ENCODE data around the gene PTGDR2.

PTGDR2 gene

GRCh38 chr11:60874421-60875365 is 18.9 kb upstream of the PTGDR2 start:
- DNase-seq (ENCODE audit: low read depth) = no peak

DNA sequence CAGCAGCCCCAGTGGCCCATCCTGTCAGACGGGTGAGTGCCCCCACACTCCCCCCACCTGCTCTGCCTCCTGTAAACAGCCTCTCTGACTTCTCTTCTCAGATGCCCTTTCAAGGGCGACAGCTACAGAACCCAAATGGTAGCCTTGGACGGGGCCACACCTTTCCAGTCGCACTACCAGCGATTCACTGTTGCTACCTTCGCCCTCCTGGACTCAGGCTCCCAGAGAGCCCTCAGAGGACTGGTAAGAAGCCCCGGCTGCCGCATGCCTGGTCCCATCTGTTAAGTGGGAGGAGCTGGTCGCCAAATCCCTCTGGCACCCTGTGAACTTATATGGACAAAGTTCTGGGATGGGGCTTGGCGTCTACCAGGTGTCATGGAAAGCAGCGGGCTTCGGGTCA is 17.8 kb upstream of the PTGDR2 start:
- no peak for DNase-seq (ENCODE audit: low read depth)

- DNase-seq (ENCODE audit: low read depth) = no peak
Measured at GRCh38 chr11:60872961-60873524, 17.3 kb upstream of the PTGDR2 start.

GRCh38 chr11:60872124-60872960 is 16.6 kb upstream of the PTGDR2 start:
- no peak for DNase-seq (ENCODE audit: low read depth)

DNA sequence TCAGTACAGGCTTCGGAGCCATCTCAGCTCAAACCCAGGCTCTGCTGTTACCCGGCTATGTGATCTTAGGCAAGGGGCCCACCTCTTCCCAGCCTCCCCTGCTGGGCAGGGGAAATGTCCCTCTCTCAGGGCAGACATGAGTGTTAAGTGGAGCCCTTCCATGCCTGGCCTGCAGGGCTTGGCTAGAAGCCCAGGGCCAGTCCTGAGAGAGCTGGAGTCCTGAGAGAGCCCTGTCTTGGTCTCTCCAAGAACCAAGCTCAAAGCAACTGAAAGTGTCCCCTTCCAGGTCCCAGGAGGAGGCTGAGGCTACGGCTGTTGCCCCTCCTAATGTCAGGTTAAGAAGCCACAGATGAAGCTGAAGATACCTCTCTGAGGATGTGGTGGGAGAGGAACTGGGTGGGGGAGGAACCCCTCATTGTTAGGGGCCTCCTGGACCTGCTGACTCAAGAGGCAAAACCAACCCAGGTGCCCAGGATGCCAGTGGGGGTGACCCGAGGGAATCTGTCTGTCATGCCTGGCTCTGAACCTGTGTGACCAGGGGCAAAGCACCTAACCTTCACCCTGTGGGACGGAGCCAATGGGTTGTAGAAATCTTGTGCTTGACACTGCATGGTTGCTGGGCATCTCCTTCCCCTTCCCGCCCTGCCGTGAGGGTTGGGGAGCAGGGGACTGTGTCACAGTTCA is 15.8 kb upstream of the PTGDR2 start:
- no peak for DNase-seq (ENCODE audit: low read depth)

DNA sequence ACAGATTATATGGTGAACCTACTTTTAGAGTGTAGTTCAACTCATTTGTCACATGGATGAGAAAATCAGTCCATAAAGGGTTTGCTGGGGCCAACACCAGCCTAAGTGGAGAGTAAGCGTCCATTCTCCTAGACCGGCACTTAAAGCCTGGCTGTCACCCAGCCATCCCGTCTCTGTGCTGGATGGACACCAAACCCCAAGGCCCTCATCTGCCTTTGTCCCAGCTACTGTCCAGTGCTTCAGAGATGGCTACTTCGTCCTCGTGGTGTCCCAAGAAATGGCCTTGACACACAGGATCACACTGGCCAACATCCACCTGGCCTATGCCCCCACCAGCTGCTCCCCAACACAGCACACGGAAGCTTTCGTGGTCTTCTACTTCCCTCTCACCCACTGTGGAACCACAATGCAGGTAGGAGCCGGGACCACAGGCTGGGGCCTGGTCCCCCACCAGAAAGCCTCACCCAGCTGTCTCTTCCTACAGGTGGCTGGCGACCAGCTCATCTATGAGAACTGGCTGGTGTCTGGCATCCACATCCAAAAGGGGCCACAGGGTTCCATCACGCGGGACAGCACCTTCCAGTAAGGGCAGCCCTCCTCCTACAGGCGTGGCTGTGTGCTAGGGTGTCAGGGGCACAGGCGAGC is 15.1 kb upstream of the PTGDR2 start:
- DNase-seq (ENCODE audit: low read depth) = no peak

DNA sequence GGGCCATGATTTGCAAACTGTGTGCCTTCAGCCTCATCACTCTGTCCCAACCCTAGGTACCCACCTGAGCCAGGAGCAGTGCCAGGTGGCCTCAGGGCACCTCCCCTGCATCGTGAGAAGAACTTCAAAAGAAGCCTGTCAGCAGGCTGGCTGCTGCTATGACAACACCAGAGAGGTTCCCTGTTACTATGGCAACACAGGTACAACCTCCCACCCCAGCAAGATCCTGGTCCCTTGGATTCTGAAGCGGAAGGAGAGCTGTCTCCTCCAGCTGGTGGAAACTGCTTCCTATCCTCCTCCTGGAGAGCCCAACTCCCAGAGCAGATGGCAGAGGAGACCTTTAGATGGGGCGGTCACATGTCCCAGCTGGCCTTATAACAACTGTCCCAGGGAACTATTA is 14.5 kb upstream of the PTGDR2 start:
- DNase-seq (ENCODE audit: low read depth) = no peak

DNA sequence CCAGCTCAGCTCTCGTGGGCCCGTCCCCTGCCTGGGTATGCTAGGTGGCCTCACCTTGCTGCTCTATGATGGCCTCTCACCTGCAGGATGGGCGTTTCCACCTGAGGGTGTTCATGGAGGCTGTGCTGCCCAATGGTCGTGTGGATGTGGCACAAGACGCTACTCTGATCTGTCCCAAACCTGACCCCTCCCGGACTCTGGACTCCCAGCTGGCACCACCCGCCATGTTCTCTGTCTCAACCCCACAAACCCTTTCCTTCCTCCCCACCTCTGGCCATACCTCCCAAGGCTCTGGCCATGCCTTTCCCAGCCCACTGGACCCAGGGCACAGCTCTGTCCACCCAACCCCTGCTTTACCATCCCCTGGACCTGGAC is 13.7 kb upstream of the PTGDR2 start:
- DNase-seq (ENCODE audit: low read depth) = no peak

GRCh38 chr11:60868682-60869450 is 13.1 kb upstream of the PTGDR2 start:
- no peak for DNase-seq (ENCODE audit: low read depth)

- DNase-seq (ENCODE audit: low read depth) = no peak
Measured at GRCh38 chr11:60867871-60868681, 12.3 kb upstream of the PTGDR2 start.

DNA sequence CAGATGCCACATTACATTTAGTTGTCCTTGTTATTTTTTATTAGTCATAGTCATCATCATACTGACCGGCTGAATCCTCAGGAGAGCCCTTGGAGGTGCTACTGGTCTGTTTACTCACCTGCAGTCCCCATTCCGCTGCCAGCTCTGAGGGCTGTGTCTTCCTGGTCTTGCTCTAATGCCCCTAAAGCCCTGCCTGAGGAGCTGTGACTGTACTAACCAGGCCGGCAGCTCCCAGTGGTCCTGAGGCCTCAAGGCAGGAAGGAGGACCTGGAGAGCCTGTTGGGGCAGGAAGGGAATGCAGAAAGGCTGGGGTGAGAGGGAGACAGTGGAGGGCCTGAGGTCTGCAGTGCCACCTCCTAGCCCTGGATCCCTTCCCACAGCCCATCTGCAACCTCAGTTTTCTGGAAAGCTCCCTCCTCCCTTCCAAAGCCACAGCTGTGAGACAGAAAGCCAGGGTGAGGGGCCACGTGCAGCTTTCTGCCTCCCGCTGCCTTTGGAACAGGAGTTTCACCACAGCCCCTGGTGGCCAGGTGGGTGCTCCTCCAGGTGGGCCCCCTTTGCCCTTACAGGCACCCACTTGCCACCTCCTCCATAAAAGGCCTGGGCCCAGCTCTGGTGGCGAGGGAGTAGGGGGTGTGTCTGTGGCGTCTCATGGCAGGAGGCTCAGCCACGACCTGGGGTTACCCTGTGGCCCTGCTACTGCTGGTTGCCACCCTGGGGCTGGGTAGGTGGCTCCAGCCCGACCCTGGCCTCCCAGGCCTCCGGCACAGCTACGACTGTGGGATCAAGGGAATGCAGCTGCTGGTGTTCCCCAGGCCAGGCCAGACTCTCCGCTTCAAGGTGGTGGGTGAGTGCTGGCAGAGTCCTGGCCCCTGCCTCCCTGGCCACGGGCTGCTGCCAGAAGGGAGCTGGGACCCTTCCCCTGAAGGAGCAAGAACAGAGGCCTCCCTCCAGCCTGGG is 11.4 kb upstream of the PTGDR2 start, which contains the start of gene ZP1:
TSS of gene ZP1 (plus strand) at position 632 of the 960 bp plus-strand sequence. CDS start at position 652, 20 bp downstream.
- DNase-seq (ENCODE audit: low read depth) = no peak

GRCh38 chr11:60864856-60865513 is 9.2 kb upstream of the PTGDR2 start:
- DNase-seq (ENCODE audit: low read depth) = no peak

DNA sequence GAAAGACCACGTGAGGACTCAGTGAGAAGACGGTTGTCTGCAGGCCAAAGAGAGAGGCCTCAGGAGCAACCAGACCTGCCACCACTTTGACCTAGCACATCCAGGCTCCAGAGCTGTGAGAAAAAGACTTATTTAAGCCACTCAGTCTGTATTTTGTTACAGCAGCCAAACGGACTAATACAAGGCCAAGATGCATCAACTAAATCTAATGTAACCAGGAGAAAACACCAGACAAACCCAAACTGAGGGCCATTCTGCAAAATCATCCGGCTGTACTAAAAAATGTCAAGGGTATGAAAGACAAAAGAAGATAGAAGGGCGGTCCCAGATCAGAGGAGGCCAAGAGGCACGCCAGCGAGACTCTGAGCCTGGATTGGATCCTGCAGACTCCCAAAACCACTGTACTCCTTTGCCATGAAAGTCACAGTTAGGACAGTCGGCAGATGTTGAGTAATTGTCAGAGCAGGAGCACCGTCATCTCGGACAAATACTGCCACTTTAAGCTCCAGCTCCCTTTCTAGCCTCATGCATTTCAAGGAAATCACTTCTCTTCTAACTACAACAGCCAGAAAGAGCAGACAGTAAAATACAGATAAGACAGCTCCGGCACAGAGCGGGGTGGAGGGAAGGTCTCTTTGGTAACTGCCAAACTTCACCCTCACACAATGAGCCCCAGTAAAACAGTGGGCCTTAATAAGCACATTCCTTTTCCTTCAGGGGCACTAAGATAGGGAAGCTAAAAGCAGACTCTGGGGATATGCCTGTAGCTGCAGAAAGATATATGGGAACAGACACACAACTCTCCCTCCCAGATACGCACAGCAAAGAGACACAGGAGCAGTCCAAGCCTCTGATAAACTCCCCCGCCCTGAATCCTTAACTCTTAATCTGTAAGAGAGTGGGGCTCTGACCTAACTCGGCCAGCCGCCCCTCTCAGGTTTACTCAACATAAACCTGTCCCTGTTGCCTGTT is 8.1 kb upstream of the PTGDR2 start:
- DNase-seq (ENCODE audit: low read depth) = no peak

- no peak for DNase-seq (ENCODE audit: low read depth)
Measured at GRCh38 chr11:60862171-60862570, 6.4 kb upstream of the PTGDR2 start.

DNA sequence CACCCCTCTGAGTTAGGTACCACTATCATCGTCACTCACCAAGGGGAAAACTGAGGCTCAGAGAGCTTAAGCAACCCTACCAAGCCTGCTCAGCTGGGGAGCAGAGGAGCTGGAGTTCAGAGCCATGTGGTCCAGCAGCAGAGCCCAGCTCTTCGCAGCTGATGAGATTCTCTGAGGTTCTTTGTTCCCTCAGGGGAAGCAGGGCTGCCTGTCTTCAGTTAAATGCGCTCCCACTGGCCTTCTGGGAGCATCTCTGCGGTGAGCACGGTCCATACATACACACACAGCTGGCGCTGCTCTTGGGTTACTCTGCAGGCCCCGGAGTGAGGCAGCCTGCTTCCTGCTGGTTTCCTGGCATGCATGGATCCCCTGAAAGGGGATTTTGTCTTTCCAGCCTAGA is 5.2 kb upstream of the PTGDR2 start:
- no peak for DNase-seq (ENCODE audit: low read depth)

GRCh38 chr11:60859616-60860250 is 4.0 kb upstream of the PTGDR2 start:
- DNase-seq (ENCODE audit: low read depth) = no peak
